ENCODE results near the gene RNF26.

RNF26 gene

GRCh38 chr11:119345685-119346084 is 11.4 kb downstream of the RNF26 start:
- Histone ChIP-seq H3K9me3 (ENCODE audit: control insufficient read depth, insufficient read depth, low read depth, low read length) (no peaks in the 10 kb centered on the region), H3K4me3 (ENCODE audit: low read depth, low read length) (no peak overlapping the region), H3K4me1 (ENCODE audit: control insufficient read depth, insufficient read depth, low read length) (no peaks in the 10 kb centered on the region), H3K27ac (ENCODE audit: extremely low read depth, low read depth, low read length) (no peak overlapping the region), H3K36me3 (ENCODE audit: control insufficient read depth in 2 of 2, insufficient read depth in 1 of 2, low read length in 2 of 2) (no peaks in the 10 kb centered on the region)
- CTCF ChIA-PET = interaction anchor here (0.6 to 1.4 kb wide), 3 partner anchors 15 to 129 kb away, joined by 3 to 5 read pairs (median 3); partner anchors contain the start of gene MCAM
- TF ChIP-seq, protein P1, sequence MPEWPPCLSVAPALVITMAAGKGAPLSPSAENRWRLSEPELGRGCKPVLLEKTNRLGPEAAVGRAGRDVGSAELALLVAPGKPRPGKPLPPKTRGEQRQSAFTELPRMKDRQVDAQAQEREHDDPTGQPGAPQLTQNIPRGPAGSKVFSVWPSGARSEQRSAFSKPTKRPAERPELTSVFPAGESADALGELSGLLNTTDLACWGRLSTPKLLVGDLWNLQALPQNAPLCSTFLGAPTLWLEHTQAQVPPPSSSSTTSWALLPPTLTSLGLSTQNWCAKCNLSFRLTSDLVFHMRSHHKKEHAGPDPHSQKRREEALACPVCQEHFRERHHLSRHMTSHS (tag by site-specific recombination; IDR thresholded peaks at IDR 0.05) = no peak
- TF ChIP-seq ZNF837 (tag by site-specific recombination; IDR thresholded peaks at IDR 0.05) (no peak), GLI2 (tag by site-specific recombination; IDR thresholded peaks at IDR 0.05; ENCODE audit: borderline replicate concordance, low read depth) (no peak), ZNF274 (IDR thresholded peaks at IDR 0.05; ENCODE audit: low read length) (no peak), ZNF274 (tag by site-specific recombination; IDR thresholded peaks at IDR 0.05; ENCODE audit: borderline replicate concordance) (no peak), BCL11B (tag by site-specific recombination; IDR thresholded peaks at IDR 0.05; ENCODE audit: low read depth) (no peak), ZNF585B (tag by site-specific recombination; IDR thresholded peaks at IDR 0.05) (no peak), ZNF670 (tag by site-specific recombination; IDR thresholded peaks at IDR 0.05; ENCODE audit: low read depth) (no peak), ZNF214 (tag by site-specific recombination; IDR thresholded peaks at IDR 0.05; ENCODE audit: borderline replicate concordance) (no peak), ZNF747 (tag by site-specific recombination; IDR thresholded peaks at IDR 0.05) (no peak), ZNF404 (tag by site-specific recombination; IDR thresholded peaks at IDR 0.05) (no peak)
- TF ChIP-seq, protein P2, sequence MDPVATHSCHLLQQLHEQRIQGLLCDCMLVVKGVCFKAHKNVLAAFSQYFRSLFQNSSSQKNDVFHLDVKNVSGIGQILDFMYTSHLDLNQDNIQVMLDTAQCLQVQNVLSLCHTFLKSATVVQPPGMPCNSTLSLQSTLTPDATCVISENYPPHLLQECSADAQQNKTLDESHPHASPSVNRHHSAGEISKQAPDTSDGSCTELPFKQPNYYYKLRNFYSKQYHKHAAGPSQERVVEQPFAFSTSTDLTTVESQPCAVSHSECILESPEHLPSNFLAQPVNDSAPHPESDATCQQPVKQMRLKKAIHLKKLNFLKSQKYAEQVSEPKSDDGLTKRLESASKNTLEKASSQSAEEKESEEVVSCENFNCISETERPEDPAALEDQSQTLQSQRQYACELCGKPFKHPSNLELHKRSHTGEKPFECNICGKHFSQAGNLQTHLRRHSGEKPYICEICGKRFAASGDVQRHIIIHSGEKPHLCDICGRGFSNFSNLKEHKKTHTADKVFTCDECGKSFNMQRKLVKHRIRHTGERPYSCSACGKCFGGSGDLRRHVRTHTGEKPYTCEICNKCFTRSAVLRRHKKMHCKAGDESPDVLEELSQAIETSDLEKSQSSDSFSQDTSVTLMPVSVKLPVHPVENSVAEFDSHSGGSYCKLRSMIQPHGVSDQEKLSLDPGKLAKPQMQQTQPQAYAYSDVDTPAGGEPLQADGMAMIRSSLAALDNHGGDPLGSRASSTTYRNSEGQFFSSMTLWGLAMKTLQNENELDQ (tag by site-specific recombination; IDR thresholded peaks at IDR 0.05; ENCODE audit: low read depth) = no peak
- TF ChIP-seq, protein P3, sequence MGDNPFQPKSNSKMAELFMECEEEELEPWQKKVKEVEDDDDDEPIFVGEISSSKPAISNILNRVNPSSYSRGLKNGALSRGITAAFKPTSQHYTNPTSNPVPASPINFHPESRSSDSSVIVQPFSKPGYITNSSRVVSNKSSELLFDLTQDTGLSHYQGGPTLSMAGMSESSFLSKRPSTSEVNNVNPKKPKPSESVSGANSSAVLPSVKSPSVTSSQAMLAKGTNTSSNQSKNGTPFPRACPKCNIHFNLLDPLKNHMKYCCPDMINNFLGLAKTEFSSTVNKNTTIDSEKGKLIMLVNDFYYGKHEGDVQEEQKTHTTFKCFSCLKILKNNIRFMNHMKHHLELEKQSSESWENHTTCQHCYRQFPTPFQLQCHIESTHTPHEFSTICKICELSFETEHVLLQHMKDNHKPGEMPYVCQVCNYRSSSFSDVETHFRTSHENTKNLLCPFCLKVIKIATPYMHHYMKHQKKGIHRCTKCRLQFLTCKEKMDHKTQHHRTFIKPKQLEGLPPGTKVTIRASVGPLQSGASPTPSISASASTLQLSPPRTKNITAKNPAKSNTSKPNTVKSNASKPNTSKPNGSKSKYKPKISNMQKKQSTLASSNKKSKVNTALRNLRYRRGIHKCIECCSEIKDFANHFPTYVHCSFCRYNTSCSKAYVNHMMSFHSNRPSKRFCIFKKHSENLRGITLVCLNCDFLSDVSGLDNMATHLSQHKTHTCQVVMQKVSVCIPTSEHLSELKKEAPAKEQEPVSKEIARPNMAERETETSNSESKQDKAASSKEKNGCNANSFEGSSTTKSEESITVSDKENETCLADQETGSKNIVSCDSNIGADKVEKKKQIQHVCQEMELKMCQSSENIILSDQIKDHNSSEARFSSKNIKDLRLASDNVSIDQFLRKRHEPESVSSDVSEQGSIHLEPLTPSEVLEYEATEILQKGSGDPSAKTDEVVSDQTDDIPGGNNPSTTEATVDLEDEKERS (tag by site-specific recombination; IDR thresholded peaks at IDR 0.05) = no peak
- TF ChIP-seq, protein P4, sequence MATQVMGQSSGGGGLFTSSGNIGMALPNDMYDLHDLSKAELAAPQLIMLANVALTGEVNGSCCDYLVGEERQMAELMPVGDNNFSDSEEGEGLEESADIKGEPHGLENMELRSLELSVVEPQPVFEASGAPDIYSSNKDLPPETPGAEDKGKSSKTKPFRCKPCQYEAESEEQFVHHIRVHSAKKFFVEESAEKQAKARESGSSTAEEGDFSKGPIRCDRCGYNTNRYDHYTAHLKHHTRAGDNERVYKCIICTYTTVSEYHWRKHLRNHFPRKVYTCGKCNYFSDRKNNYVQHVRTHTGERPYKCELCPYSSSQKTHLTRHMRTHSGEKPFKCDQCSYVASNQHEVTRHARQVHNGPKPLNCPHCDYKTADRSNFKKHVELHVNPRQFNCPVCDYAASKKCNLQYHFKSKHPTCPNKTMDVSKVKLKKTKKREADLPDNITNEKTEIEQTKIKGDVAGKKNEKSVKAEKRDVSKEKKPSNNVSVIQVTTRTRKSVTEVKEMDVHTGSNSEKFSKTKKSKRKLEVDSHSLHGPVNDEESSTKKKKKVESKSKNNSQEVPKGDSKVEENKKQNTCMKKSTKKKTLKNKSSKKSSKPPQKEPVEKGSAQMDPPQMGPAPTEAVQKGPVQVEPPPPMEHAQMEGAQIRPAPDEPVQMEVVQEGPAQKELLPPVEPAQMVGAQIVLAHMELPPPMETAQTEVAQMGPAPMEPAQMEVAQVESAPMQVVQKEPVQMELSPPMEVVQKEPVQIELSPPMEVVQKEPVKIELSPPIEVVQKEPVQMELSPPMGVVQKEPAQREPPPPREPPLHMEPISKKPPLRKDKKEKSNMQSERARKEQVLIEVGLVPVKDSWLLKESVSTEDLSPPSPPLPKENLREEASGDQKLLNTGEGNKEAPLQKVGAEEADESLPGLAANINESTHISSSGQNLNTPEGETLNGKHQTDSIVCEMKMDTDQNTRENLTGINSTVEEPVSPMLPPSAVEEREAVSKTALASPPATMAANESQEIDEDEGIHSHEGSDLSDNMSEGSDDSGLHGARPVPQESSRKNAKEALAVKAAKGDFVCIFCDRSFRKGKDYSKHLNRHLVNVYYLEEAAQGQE (tag by site-specific recombination; IDR thresholded peaks at IDR 0.05) = no peak
- POLR2A ChIA-PET = no interaction called here

GRCh38 chr11:119346605-119347004 is 12.3 kb downstream of the RNF26 start, which contains the start of gene MFRP:
Gene MFRP (minus strand): TSS chr11:119346705. CDS start chr11:119346513, 192 bp downstream.
- no peaks in the 10 kb centered on the region for H3K9me3 ChIP-seq (ENCODE audit: control insufficient read depth, insufficient read depth, low read depth, low read length)
- H3K36me3 ChIP-seq (ENCODE audit: control insufficient read depth in 2 of 2, insufficient read depth in 1 of 2, low read length in 2 of 2) = no peaks in the 10 kb centered on the region
- POLR2A ChIA-PET = no interaction called here
- TF ChIP-seq, protein P5, sequence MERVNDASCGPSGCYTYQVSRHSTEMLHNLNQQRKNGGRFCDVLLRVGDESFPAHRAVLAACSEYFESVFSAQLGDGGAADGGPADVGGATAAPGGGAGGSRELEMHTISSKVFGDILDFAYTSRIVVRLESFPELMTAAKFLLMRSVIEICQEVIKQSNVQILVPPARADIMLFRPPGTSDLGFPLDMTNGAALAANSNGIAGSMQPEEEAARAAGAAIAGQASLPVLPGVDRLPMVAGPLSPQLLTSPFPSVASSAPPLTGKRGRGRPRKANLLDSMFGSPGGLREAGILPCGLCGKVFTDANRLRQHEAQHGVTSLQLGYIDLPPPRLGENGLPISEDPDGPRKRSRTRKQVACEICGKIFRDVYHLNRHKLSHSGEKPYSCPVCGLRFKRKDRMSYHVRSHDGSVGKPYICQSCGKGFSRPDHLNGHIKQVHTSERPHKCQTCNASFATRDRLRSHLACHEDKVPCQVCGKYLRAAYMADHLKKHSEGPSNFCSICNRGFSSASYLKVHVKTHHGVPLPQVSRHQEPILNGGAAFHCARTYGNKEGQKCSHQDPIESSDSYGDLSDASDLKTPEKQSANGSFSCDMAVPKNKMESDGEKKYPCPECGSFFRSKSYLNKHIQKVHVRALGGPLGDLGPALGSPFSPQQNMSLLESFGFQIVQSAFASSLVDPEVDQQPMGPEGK (tag by site-specific recombination; IDR thresholded peaks at IDR 0.05) = no peak
- TF ChIP-seq SETDB1 (IDR thresholded peaks at IDR 0.05; ENCODE audit: insufficient read length, low read length) = no peak
- TF ChIP-seq ZNF530 (tag by site-specific recombination; IDR thresholded peaks at IDR 0.05; ENCODE audit: low read depth) = no peak
- no peak within 1 kb of the TSS for H3K4me3 ChIP-seq (ENCODE audit: low read depth, low read length)
- H3K4me1 ChIP-seq (ENCODE audit: control insufficient read depth, insufficient read depth, low read length) = no peaks in the 10 kb centered on the region
- H3K27ac ChIP-seq (ENCODE audit: extremely low read depth, low read depth, low read length) = no peak within 1 kb of the TSS
- CTCF ChIA-PET = interaction anchor here (1.9 to 3.4 kb wide), 2 partner anchors 8 to 14 kb away, joined by 5 to 34 read pairs; partner anchors contain the start of gene C1QTNF5

All from HEK293 (cell line).